ENCODE measurements around the gene LMX1A.

The LMX1A gene

DNA sequence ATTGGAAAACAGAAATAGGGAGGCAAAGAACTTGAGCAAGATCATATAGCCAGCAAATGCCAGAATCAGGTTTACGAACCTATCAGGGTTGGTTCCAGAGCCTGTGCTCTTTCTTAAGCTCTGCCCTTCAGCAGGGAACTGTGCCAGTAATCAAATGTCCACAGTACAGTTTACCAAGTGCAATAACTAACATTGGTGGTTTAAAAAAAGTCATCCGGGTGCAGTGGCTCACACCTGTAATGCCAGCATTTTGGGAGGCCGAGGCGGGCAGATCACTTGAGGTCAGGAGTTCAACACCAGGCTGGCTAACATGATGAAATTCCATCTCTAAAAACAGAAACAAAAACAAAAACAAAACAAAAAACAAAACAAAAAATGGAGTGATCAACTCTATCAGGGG, 182.7 kb downstream of the LMX1A start:
- TF ChIP-seq, protein P1, sequence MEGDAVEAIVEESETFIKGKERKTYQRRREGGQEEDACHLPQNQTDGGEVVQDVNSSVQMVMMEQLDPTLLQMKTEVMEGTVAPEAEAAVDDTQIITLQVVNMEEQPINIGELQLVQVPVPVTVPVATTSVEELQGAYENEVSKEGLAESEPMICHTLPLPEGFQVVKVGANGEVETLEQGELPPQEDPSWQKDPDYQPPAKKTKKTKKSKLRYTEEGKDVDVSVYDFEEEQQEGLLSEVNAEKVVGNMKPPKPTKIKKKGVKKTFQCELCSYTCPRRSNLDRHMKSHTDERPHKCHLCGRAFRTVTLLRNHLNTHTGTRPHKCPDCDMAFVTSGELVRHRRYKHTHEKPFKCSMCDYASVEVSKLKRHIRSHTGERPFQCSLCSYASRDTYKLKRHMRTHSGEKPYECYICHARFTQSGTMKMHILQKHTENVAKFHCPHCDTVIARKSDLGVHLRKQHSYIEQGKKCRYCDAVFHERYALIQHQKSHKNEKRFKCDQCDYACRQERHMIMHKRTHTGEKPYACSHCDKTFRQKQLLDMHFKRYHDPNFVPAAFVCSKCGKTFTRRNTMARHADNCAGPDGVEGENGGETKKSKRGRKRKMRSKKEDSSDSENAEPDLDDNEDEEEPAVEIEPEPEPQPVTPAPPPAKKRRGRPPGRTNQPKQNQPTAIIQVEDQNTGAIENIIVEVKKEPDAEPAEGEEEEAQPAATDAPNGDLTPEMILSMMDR (conservative IDR thresholded peaks at IDR 0.05; ENCODE audit: low read depth, low read length), result no peak
- H3K4me3 ChIP-seq (ENCODE audit: low read length), result no peak overlapping the region
- DNase-seq (ENCODE audit: low read depth), result no peak

DNA sequence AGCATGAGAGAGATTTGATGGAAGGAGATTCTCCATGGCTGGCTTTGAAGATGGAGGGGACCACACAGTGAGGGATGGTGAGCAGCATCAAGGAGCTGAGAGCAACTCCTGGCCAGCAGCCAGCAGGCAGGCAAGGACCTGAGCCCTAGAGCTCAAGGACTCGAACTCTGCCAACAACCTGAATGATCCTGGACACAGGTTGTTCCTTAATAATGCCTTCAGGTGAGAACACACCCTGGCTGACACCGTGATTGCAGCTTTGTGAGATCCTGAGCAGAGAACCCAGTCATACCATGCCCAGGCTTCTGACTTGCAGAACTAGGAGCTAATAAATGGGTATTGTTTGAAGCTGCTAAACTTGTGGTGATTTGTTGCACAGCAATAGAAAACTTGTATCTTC, 183.1 kb downstream of the LMX1A start:
- TF ChIP-seq, protein P1 (conservative IDR thresholded peaks at IDR 0.05; ENCODE audit: low read depth, low read length), result no peak
- no peak for DNase-seq (ENCODE audit: low read depth)
- H3K4me3 ChIP-seq (ENCODE audit: low read length), result no peak overlapping the region

- no peak for DNase-seq (ENCODE audit: low read depth)
- H3K4me3 ChIP-seq (ENCODE audit: low read length), result no peak overlapping the region
- TF ChIP-seq, protein P1 (conservative IDR thresholded peaks at IDR 0.05; ENCODE audit: low read depth, low read length), result no peak
Observed at GRCh38 chr1:165172666-165173065, 183.8 kb downstream of the LMX1A start.

DNA sequence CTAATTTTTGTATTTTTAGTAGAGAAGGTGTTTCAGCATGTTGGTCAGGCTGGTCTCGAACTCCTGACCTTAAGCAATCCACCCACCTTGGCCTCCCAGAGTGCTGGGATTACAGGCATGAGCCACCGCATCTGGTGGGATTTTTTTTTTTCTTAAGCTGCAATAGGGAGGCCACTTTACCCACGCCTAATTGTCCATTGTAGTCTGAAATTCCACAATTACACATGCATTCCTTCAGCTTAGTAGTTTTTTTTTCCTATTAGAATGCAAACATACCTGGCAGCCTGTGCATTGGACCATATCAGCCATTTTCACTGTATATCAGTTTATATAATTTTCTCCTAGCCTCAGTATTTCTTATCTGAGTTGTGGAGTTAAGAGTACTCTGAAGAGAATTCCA, 186.8 kb downstream of the LMX1A start:
- no peak overlapping the region for H3K4me3 ChIP-seq (ENCODE audit: low read length)
- DNase-seq (ENCODE audit: low read depth), result no peak
- TF ChIP-seq, protein P1 (conservative IDR thresholded peaks at IDR 0.05; ENCODE audit: low read depth, low read length), result no peak

GRCh38 chr1:165169028-165169427, 187.5 kb downstream of the LMX1A start:
- no peak for DNase-seq (ENCODE audit: low read depth)
- TF ChIP-seq, protein P1 (conservative IDR thresholded peaks at IDR 0.05; ENCODE audit: low read depth, low read length), result no peak
- no peak overlapping the region for H3K4me3 ChIP-seq (ENCODE audit: low read length)

- H3K4me3 ChIP-seq (ENCODE audit: low read length), result no peak overlapping the region
- TF ChIP-seq, protein P1 (conservative IDR thresholded peaks at IDR 0.05; ENCODE audit: low read depth, low read length), result no peak
- DNase-seq (ENCODE audit: low read depth), result no peak
Observed at GRCh38 chr1:165168467-165168866, 188.0 kb downstream of the LMX1A start.

- TF ChIP-seq, protein P1 (conservative IDR thresholded peaks at IDR 0.05; ENCODE audit: low read depth, low read length), result no peak
- no peak for DNase-seq (ENCODE audit: low read depth)
- no peak overlapping the region for H3K4me3 ChIP-seq (ENCODE audit: low read length)
Observed at GRCh38 chr1:165162671-165163241, 193.8 kb downstream of the LMX1A start.
